Measurements from ENCODE around the gene ACAP1. TPM values are rescaled to one million over a fixed set of nuclear protein-coding genes. Genes with fewer than 3 reads are reported as not detected.

The ACAP1 gene
- total and polyA plus RNA-seq, 4 donors = 1.1 to 7.4 (median 4.7) TPM

- TF ChIP-seq FOXA1 (IDR thresholded peaks at IDR 0.05) = no peak
- TF ChIP-seq, protein P1, sequence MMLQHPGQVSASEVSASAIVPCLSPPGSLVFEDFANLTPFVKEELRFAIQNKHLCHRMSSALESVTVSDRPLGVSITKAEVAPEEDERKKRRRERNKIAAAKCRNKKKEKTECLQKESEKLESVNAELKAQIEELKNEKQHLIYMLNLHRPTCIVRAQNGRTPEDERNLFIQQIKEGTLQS (IDR thresholded peaks at IDR 0.05) = no peak
- no peak for TF ChIP-seq YY1 (IDR thresholded peaks at IDR 0.05)
- no peak for TF ChIP-seq HNF4A (conservative IDR thresholded peaks at IDR 0.05)
- no peak for TF ChIP-seq GABPA (IDR thresholded peaks at IDR 0.05 in 1 of 2, conservative IDR thresholded peaks at IDR 0.05 in 1 of 2)
- no peak for TF ChIP-seq SP1 (IDR thresholded peaks at IDR 0.05)
- no peak for TF ChIP-seq NR2F2 (IDR thresholded peaks at IDR 0.05)
- TF ChIP-seq, protein P2, sequence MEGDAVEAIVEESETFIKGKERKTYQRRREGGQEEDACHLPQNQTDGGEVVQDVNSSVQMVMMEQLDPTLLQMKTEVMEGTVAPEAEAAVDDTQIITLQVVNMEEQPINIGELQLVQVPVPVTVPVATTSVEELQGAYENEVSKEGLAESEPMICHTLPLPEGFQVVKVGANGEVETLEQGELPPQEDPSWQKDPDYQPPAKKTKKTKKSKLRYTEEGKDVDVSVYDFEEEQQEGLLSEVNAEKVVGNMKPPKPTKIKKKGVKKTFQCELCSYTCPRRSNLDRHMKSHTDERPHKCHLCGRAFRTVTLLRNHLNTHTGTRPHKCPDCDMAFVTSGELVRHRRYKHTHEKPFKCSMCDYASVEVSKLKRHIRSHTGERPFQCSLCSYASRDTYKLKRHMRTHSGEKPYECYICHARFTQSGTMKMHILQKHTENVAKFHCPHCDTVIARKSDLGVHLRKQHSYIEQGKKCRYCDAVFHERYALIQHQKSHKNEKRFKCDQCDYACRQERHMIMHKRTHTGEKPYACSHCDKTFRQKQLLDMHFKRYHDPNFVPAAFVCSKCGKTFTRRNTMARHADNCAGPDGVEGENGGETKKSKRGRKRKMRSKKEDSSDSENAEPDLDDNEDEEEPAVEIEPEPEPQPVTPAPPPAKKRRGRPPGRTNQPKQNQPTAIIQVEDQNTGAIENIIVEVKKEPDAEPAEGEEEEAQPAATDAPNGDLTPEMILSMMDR (IDR thresholded peaks at IDR 0.05; ENCODE audit: low read depth, low read length, missing input control) = no peak
- TF ChIP-seq HNF4G (IDR thresholded peaks at IDR 0.05) = no peak
- TF ChIP-seq, protein P3, sequence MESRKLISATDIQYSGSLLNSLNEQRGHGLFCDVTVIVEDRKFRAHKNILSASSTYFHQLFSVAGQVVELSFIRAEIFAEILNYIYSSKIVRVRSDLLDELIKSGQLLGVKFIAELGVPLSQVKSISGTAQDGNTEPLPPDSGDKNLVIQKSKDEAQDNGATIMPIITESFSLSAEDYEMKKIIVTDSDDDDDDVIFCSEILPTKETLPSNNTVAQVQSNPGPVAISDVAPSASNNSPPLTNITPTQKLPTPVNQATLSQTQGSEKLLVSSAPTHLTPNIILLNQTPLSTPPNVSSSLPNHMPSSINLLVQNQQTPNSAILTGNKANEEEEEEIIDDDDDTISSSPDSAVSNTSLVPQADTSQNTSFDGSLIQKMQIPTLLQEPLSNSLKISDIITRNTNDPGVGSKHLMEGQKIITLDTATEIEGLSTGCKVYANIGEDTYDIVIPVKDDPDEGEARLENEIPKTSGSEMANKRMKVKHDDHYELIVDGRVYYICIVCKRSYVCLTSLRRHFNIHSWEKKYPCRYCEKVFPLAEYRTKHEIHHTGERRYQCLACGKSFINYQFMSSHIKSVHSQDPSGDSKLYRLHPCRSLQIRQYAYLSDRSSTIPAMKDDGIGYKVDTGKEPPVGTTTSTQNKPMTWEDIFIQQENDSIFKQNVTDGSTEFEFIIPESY (IDR thresholded peaks at IDR 0.05) = no peak
- TF ChIP-seq FOXA2 (IDR thresholded peaks at IDR 0.05) = no peak
- TF ChIP-seq, protein P4, sequence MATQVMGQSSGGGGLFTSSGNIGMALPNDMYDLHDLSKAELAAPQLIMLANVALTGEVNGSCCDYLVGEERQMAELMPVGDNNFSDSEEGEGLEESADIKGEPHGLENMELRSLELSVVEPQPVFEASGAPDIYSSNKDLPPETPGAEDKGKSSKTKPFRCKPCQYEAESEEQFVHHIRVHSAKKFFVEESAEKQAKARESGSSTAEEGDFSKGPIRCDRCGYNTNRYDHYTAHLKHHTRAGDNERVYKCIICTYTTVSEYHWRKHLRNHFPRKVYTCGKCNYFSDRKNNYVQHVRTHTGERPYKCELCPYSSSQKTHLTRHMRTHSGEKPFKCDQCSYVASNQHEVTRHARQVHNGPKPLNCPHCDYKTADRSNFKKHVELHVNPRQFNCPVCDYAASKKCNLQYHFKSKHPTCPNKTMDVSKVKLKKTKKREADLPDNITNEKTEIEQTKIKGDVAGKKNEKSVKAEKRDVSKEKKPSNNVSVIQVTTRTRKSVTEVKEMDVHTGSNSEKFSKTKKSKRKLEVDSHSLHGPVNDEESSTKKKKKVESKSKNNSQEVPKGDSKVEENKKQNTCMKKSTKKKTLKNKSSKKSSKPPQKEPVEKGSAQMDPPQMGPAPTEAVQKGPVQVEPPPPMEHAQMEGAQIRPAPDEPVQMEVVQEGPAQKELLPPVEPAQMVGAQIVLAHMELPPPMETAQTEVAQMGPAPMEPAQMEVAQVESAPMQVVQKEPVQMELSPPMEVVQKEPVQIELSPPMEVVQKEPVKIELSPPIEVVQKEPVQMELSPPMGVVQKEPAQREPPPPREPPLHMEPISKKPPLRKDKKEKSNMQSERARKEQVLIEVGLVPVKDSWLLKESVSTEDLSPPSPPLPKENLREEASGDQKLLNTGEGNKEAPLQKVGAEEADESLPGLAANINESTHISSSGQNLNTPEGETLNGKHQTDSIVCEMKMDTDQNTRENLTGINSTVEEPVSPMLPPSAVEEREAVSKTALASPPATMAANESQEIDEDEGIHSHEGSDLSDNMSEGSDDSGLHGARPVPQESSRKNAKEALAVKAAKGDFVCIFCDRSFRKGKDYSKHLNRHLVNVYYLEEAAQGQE (IDR thresholded peaks at IDR 0.05) = no peak
- no peak for TF ChIP-seq RXRA (IDR thresholded peaks at IDR 0.05)
- no peak for TF ChIP-seq EGR1 (IDR thresholded peaks at IDR 0.05; ENCODE audit: low read depth in 2 of 2)
- TF ChIP-seq RAD21 (IDR thresholded peaks at IDR 0.05) = no peak
- H3K27ac ChIP-seq (ENCODE audit: low read depth in 1 of 2, low read length in 2 of 2) = no peak overlapping the region
- H3K36me3 ChIP-seq (ENCODE audit: control insufficient read depth in 4 of 4, insufficient read depth in 3 of 4, low read depth in 1 of 4, low read length in 3 of 4) = peaks cover 13 to 55% (median 29%) of the 10 kb centered on the region in 4 donors
- DNase-seq (ENCODE audit: low spot score) = no peak
- H3K9ac ChIP-seq (ENCODE audit: low read depth in 1 of 2, low read length in 2 of 2) = no peak overlapping the region
- no peak overlapping the region for H3K4me3 ChIP-seq (ENCODE audit: low read depth in 1 of 3, low read length in 3 of 3)
- no peaks in the 10 kb centered on the region for H3K27me3 ChIP-seq (ENCODE audit: control insufficient read depth in 4 of 4, insufficient read depth in 4 of 4, low read length in 3 of 4)
- WGBS = 90% methylated on average over 13 of the region's 13 CpGs
- H3K9me3 ChIP-seq (ENCODE audit: control insufficient read depth in 4 of 4, low read length in 3 of 4) = no peaks in the 10 kb centered on the region
- peaks cover 6 to 26% (median 19%) of the 10 kb centered on the region in 4 donors for H3K4me1 ChIP-seq (ENCODE audit: control insufficient read depth in 4 of 4, insufficient read depth in 4 of 4, low read length in 3 of 4)
These were observed 18.0 kb upstream of the ACAP1 start for GRCh38 chr17:7318121-7318860.

DNA sequence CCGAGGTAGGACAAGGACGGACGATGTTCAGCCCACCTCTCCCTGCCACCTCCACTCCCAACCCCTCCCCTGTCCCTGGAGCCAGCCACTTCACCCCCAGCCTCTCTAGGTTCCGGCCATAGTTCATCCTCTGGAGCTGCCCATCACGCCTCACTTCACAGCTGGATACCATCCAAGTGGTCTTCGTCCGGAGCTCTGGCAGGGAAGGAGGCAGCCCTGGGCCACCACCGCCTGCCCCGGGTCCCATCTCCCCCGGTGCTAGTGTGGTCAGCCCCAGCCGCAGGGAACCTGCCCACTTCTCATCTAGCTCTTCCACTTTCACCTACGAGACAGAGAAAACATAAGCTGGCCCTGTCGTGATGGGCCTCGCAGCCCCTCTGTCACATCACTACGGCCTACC, 14.9 kb upstream of the ACAP1 start:
- Histone ChIP-seq H3K9ac (ENCODE audit: low read depth in 1 of 2, low read length in 2 of 2) (no peak overlapping the region), H3K4me1 (ENCODE audit: control insufficient read depth in 4 of 4, insufficient read depth in 4 of 4, low read length in 3 of 4) (peaks cover 0 to under 1% (median 0%) of the 10 kb centered on the region in 4 donors), H3K9me3 (ENCODE audit: control insufficient read depth in 4 of 4, low read length in 3 of 4) (no peaks in the 10 kb centered on the region), H3K27ac (ENCODE audit: low read depth in 1 of 2, low read length in 2 of 2) (no peak overlapping the region), H3K36me3 (ENCODE audit: control insufficient read depth in 4 of 4, insufficient read depth in 3 of 4, low read depth in 1 of 4, low read length in 3 of 4) (peaks cover 17 to 78% (median 36%) of the 10 kb centered on the region in 4 donors), H3K4me3 (ENCODE audit: low read depth in 1 of 3, low read length in 3 of 3) (no peak overlapping the region), H3K27me3 (ENCODE audit: control insufficient read depth in 4 of 4, insufficient read depth in 4 of 4, low read length in 3 of 4) (no peaks in the 10 kb centered on the region)
- no peak for DNase-seq (ENCODE audit: low spot score)
- 93% methylated on average over 15 of the region's 15 CpGs for WGBS
- TF ChIP-seq, protein P1 (IDR thresholded peaks at IDR 0.05) = no peak
- TF ChIP-seq, protein P3 (IDR thresholded peaks at IDR 0.05) = no peak
- TF ChIP-seq GABPA (IDR thresholded peaks at IDR 0.05 in 1 of 2, conservative IDR thresholded peaks at IDR 0.05 in 1 of 2) = no peak
- no peak for TF ChIP-seq RXRA (IDR thresholded peaks at IDR 0.05)
- TF ChIP-seq TAF1 (conservative IDR thresholded peaks at IDR 0.05) = no peak
- no peak for TF ChIP-seq NR2F2 (IDR thresholded peaks at IDR 0.05)
- TF ChIP-seq JUND (IDR thresholded peaks at IDR 0.05) = no peak
- TF ChIP-seq, protein P2 (IDR thresholded peaks at IDR 0.05; ENCODE audit: low read depth, low read length, missing input control) = no peak
